Karpas-422 (cell line): ENCODE data around the gene FOXN1. TPM values are rescaled to one million over a fixed set of nuclear protein-coding genes. Genes with fewer than 3 reads are reported as not detected.
"Not testable (repeated sequence)": the region's sequence is repeated elsewhere in the genome, so short reads cannot be mapped to it uniquely, and the experiment has no call there.

Source experiments
- DNase-seq: peaks from one replicate; pipeline ENCODE4 v3.0.0-alpha.2; 2015
- H2AFZ ChIP-seq: fragments of 200-600 bp; sonication (generic); 2 replicates; pipeline ENCODE4 v1.6.1; 2014; ENCODE audit warnings: antibody characterized with exemption, low read length, mixed read lengths
- H3K27ac ChIP-seq: fragments of 200-600 bp; sonication (generic); 2 replicates; pipeline ENCODE4 v1.5.1; 2014; ENCODE audit warnings: mild to moderate bottlenecking, low read length, moderate library complexity
- H3K27me3 ChIP-seq: fragments of 200-600 bp; sonication (generic); 2 replicates; pipeline ENCODE4 v1.6.1; 2014; ENCODE audit warnings: low read length, mixed read lengths
- H3K36me3 ChIP-seq: fragments of 200-600 bp; sonication (generic); 2 replicates; pipeline ENCODE4 v1.6.1; 2014; ENCODE audit warnings: low read length, mixed read lengths; ENCODE audit not compliant: insufficient read depth
- H3K4me1 ChIP-seq: fragments of 200-600 bp; sonication (generic); 2 replicates; pipeline ENCODE4 v1.6.1; 2014; ENCODE audit warnings: mild to moderate bottlenecking, low read length, mixed read lengths
- H3K4me2 ChIP-seq: fragments of 200-600 bp; sonication (generic); 2 replicates; pipeline ENCODE4 v1.6.1; 2014; ENCODE audit warnings: low read length, low read depth, mild to moderate bottlenecking; ENCODE audit not compliant: poor library complexity, severe bottlenecking
- H3K4me3 ChIP-seq: fragments of 200-600 bp; sonication (generic); 2 replicates; pipeline ENCODE4 v1.5.1; 2014; ENCODE audit warnings: mild to moderate bottlenecking, antibody characterized with exemption, low read length, mixed read lengths
- H3K79me2 ChIP-seq: fragments of 200-600 bp; sonication (generic); 2 replicates; pipeline ENCODE4 v1.6.1; 2014; ENCODE audit warnings: mild to moderate bottlenecking, low read length, mixed read lengths
- H3K9ac ChIP-seq: fragments of 200-600 bp; sonication (generic); 2 replicates; pipeline ENCODE4 v1.6.0; 2014; ENCODE audit warnings: low read length
- H3K9me2 ChIP-seq: fragments of 200-600 bp; sonication (generic), shearing (Covaris generic); replicated peaks from 2 replicates; pipeline ENCODE4 v1.6.0; 2014; ENCODE audit warnings: mild to moderate bottlenecking, low read length, moderate library complexity; ENCODE audit not compliant: insufficient read depth
- H3K9me3 ChIP-seq: fragments of 300-700, 200-600 bp; sonication (generic); 2 replicates; pipeline ENCODE4 v1.6.1; 2014; ENCODE audit warnings: low read length, mixed read lengths
- H4K20me1 ChIP-seq: fragments of 200-600 bp; sonication (generic); 2 replicates; pipeline ENCODE4 v1.6.1; 2014; ENCODE audit warnings: mild to moderate bottlenecking, antibody characterized with exemption, low read length, low read depth; ENCODE audit not compliant: insufficient read depth
- total RNA-seq: library from RNA; depleted of rRNA; stranded (reverse); fragments of >200 nt; shearing (Covaris generic); gene quantifications from 2 replicates; pipeline ENCODE4 v1.2.3, GENCODE V29; 2014; ENCODE audit warnings: low replicate concordance

FOXN1 gene
- total RNA-seq, 1 experiment from 2014 or later = not detected

DNA sequence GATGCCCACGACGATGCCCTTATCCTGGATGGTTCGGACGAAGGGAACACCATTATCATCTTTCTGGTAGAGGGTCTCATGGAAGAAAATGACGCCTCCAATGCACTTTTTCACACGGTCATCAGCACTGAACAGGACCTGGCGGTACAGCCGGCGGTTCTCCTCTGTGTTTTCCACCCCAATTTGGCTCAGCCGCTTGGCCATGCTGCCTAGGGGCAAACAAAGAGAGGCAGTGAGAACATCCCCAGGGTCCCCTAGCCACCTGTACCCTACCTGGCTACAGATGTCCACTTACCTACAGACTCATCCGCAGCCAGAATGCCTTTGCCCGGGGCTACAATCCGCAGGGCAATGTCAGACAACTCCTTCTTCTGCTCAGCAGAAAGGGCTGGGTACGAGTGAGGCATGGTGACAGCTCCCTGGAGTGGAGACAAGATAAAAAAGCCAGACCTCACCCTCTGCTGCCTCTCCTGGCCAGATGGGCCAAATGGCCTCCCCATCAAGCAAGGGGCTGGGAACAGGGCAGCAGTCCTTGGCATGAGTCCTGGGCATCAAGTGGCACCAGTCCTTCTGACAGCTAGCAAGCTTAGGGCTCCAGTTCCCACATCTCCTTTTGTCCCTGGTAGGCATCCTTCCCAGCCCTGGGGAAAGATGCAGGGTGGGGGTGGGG lies 69.1 kb downstream of the FOXN1 start:
- H3K27ac ChIP-seq = peak overlapping the region; percentile 12
- no peak for DNase-seq
- peaks cover 14% of the 10 kb centered on the region for H3K79me2 ChIP-seq
- no peaks in the 10 kb centered on the region for H3K9me2 ChIP-seq
- peaks cover 43% of the 10 kb centered on the region for H3K4me1 ChIP-seq
- H3K4me3 ChIP-seq = peak overlapping the region; percentile 52; the same call in 1 of the 2 replicates
- H3K9me3 ChIP-seq = no peaks in the 10 kb centered on the region
- H4K20me1 ChIP-seq = no peaks in the 10 kb centered on the region
- H3K27me3 ChIP-seq = no peaks in the 10 kb centered on the region
- peak overlapping the region; percentile 54 for H3K9ac ChIP-seq
- H3K4me2 ChIP-seq = peak overlapping the region; percentile 56
- peaks cover 32% of the 10 kb centered on the region for H3K36me3 ChIP-seq
- no peak overlapping the region for H2AFZ ChIP-seq

DNA sequence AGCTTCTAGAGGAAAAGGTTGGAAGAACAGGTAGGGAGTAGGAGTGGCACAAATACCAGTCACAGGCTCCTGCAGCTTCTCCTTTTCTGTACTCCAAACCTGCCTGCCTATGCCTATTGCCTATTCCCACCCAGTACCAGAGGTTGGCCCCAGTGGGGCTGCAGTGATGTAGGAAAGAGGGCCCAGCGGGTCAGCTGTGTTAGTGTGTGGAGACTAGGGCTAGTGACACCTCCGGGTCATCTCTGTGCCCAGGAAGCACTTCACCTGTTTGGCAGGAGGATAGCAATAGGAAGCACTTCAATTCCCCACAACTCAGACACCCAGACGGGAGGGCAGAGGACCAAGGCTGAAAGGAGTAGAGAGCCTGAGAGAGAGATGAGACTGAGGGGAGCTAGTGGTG lies 69.9 kb downstream of the FOXN1 start:
- Histone ChIP-seq H3K9ac (peak overlapping the region; percentile 54), H3K4me3 (peak overlapping the region; percentile 52; the same call in 1 of the 2 replicates), H3K36me3 (peaks cover 32% of the 10 kb centered on the region), H3K4me2 (peak overlapping the region; percentile 56), H3K27ac (peak overlapping the region; percentile 12), H3K4me1 (peaks cover 40% of the 10 kb centered on the region)
- H3K27me3 ChIP-seq, H2AFZ ChIP-seq, H3K9me2 ChIP-seq, H4K20me1 ChIP-seq, H3K79me2 ChIP-seq, DNase-seq, H3K9me3 ChIP-seq: not testable (repeated sequence)

DNA sequence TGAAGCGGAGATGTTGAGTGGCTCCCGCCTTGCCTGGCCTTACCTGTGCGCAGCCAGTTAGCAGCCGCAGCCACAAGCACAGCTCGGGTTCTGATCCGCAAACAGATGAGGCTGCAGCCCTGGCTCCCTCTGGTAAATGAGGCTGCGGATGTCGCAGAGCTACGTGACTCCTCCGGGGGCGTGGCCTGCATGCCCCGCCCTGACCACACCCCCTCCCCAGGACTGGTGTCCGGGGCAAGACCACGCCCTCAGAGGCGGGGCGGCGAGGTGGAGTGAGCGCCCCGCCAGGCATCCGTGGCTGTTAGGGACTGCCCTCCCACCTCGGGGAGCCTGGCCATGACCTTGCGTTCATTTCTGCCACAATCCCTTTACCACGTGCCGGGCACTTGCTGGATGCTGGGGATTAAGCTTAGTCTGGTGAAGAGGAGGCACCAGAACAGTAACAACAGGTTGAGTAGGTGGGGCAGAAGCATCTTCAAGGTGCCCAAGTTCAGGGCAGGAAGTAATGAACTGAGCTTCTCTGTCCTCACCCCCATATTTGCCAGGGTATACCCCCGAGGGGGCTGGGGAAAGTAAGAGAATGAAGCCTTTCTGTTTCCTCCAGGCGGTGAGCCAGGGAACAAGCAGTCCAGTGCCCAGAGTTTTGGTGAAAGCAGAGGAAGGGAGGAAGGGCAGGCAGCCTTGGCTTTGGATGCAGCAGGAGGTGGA lies 70.8 kb downstream of the FOXN1 start, which contains the start of gene ALDOC:
Gene ALDOC, minus strand, starts transcription at position 138 of the 708 bp plus-strand sequence. CDS start 1,363 bp downstream, outside the sequence.
- peak; percentile 99 for DNase-seq
- Histone ChIP-seq H3K4me2 (peak within 1 kb of the TSS; percentile 58), H3K79me2 (peaks cover 5% of the 10 kb centered on the region; the same call in 1 of the 2 replicates), H3K9me3 (no peaks in the 10 kb centered on the region), H2AFZ (0 out of 2 replicates have a peak within 1 kb of the TSS, but pooled peaks have one; percentile 12), H3K9ac (peak within 1 kb of the TSS; percentile 62), H3K4me3 (peak within 1 kb of the TSS; percentile 52; the same call in 1 of the 2 replicates), H3K36me3 (peaks cover 32% of the 10 kb centered on the region), H3K9me2 (no peaks in the 10 kb centered on the region), H3K27me3 (no peaks in the 10 kb centered on the region), H4K20me1 (no peaks in the 10 kb centered on the region), H3K4me1 (peaks cover 37% of the 10 kb centered on the region), H3K27ac (peak within 1 kb of the TSS; percentile 80)

DNA sequence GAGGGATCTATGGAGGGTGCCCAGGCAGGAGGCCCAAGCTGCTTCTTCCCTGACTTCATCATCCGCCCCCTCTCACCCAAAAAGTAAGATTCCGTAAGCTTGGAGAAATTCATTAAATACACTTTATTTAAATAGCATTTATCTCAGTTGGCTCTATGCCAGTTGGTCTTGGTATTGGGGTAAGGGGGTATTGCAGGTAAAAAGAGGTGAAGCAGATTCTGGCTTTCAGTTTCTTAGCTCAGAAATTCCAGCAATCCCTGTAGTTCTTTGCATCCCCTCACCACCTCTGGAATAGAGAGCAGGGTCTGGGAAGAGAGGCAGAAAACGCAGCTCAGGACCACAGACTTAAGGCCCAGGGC lies 71.3 kb downstream of the FOXN1 start:
- Histone ChIP-seq H3K9me2 (no peaks in the 10 kb centered on the region), H3K27me3 (no peaks in the 10 kb centered on the region), H2AFZ (no peak overlapping the region), H3K9ac (peak overlapping the region; percentile 60), H3K27ac (peak overlapping the region; percentile 80), H3K36me3 (peaks cover 37% of the 10 kb centered on the region), H3K79me2 (peaks cover 5% of the 10 kb centered on the region; the same call in 1 of the 2 replicates), H3K4me1 (peaks cover 32% of the 10 kb centered on the region), H4K20me1 (no peaks in the 10 kb centered on the region), H3K4me2 (peak overlapping the region; percentile 58), H3K9me3 (no peaks in the 10 kb centered on the region), H3K4me3 (peak overlapping the region; percentile 41; the same call in 1 of the 2 replicates)
- DNase-seq = peak; percentile 50

DNA sequence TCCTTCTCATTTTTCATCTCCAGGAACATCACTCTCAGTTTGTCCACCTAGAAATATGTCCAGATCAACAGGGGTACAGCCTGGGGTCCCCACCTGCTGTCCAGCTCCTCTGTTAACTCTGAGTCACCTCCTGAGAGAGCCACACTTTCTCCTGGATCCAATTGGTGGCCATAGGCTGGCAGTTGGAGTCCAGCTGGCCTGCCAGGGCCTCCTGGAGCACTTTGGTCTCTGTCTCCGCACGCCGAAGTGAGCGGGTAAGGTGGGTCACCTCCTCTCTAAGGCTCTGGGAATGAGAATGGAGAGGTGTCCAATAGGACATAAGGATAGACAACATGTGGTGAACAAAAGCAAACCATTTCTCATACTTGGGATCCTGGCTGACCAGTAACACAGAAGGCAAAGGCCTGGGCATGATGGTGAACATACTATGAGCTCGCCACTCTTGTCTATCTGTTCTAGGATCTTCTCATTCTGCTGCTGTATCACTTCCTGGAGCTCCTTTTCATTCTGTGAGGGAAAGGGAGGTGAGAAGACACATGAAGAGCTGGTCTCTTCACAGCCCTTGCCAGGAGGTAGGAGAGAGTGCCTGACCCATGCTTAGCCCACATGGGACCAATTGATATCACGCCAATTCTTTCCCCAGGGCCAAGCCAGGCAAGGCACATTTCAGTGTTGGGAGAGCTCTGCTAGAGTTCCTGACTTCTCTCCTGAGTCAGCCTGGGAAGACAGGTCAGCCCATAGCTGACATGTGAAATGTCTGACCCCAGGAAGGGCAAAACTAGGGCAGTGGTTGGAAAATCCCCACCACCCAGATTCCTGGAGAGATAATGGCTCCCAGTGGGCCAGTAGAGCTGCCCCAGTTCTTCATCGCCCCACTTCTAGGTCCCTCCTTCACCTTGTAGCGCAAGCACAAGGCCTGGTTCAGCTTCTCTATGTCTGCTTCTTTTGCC lies 72.4 kb downstream of the FOXN1 start:
- H3K36me3 ChIP-seq = peaks cover 47% of the 10 kb centered on the region
- no peaks in the 10 kb centered on the region for H3K9me2 ChIP-seq
- DNase-seq = no peak
- no peak overlapping the region for H3K4me2 ChIP-seq
- no peak overlapping the region for H3K27ac ChIP-seq
- H3K9ac ChIP-seq = no peak overlapping the region
- no peaks in the 10 kb centered on the region for H4K20me1 ChIP-seq
- H3K27me3 ChIP-seq = no peaks in the 10 kb centered on the region
- peaks cover 22% of the 10 kb centered on the region for H3K4me1 ChIP-seq
- H3K4me3 ChIP-seq = no peak overlapping the region
- H2AFZ ChIP-seq = no peak overlapping the region
- no peaks in the 10 kb centered on the region for H3K9me3 ChIP-seq
- peaks cover 5% of the 10 kb centered on the region; the same call in 1 of the 2 replicates for H3K79me2 ChIP-seq

DNA sequence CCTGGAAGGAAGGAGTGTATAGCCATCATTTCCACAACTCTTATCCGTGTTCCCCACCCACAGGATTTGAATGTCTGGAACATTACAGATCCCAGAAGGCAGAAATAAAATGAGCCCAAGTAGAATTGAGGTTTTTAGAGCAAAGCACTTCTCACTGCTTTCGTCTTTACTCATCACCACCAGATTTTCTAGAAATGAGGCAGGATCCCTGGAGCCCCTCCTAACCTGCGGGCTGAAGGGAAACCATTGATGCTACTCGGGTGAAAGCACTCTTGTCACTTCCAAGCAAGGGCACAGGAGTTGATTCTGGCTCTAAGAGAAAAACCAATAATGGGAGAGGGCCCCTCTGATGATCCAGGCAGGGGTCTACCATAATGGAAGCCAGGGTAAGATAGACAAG lies 73.4 kb downstream of the FOXN1 start:
- H3K4me3 ChIP-seq = no peak overlapping the region
- DNase-seq = no peak
- H2AFZ ChIP-seq = no peak overlapping the region
- H3K27ac ChIP-seq = no peak overlapping the region
- H3K9ac ChIP-seq = no peak overlapping the region
- no peaks in the 10 kb centered on the region for H4K20me1 ChIP-seq
- no peaks in the 10 kb centered on the region for H3K9me3 ChIP-seq
- peaks cover 5% of the 10 kb centered on the region; the same call in 1 of the 2 replicates for H3K79me2 ChIP-seq
- peaks cover 45% of the 10 kb centered on the region for H3K36me3 ChIP-seq
- peaks cover 21% of the 10 kb centered on the region for H3K4me1 ChIP-seq
- no peak overlapping the region for H3K4me2 ChIP-seq
- no peaks in the 10 kb centered on the region for H3K27me3 ChIP-seq
- H3K9me2 ChIP-seq = no peaks in the 10 kb centered on the region

DNA sequence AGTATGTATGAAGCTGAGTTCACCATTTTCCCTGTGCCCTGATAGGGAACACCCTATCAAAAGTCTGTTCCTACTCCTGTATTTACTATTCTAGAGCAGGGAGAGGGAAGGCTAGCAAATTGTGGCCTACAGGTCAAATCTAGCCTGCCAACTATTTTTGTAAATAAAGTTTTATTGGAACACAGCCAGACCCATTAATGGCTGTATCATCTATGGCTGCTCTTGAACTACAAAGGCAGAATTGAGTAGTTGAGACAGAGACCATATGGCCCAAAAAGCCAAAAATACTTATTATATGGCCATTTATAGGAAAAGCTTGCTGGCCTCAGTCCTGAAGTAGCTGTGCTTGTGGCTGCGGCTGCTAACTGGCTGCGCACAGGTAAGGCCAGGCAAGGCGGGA lies 74.8 kb downstream of the FOXN1 start:
- no peaks in the 10 kb centered on the region for H3K27me3 ChIP-seq
- no peak overlapping the region for H3K4me2 ChIP-seq
- no peaks in the 10 kb centered on the region for H4K20me1 ChIP-seq
- no peak overlapping the region for H3K9ac ChIP-seq
- no peak for DNase-seq
- peaks cover 14% of the 10 kb centered on the region for H3K4me1 ChIP-seq
- no peaks in the 10 kb centered on the region for H3K9me3 ChIP-seq
- peaks cover 55% of the 10 kb centered on the region for H3K36me3 ChIP-seq
- H3K9me2 ChIP-seq = no peaks in the 10 kb centered on the region
- no peak overlapping the region for H3K27ac ChIP-seq
- H2AFZ ChIP-seq = no peak overlapping the region
- H3K79me2 ChIP-seq = no peaks in the 10 kb centered on the region
- no peak overlapping the region for H3K4me3 ChIP-seq
